ENCODE data around the gene DNPEP.

GRCh38 chr2:219384083-219384713, 3.5 kb downstream of the DNPEP start:
- TF ChIP-seq ZNF660 (tag by site-specific recombination; IDR thresholded peaks at IDR 0.05) (no peak), CTCF (tag by site-specific recombination; IDR thresholded peaks at IDR 0.05) (no peak), ZNF621 (tag by site-specific recombination; IDR thresholded peaks at IDR 0.05) (no peak), ZNF324 (tag by site-specific recombination; IDR thresholded peaks at IDR 0.05) (no peak), ZSCAN16 (tag by site-specific recombination; IDR thresholded peaks at IDR 0.05) (no peak), ZNF266 (tag by site-specific recombination; IDR thresholded peaks at IDR 0.05; ENCODE audit: low read depth) (no peak), GLIS1 (tag by site-specific recombination; IDR thresholded peaks at IDR 0.05) (no peak), MYNN (tag by site-specific recombination; IDR thresholded peaks at IDR 0.05; ENCODE audit: borderline replicate concordance) (no peak), KLF1 (tag by site-specific recombination; IDR thresholded peaks at IDR 0.05) (no peak), OVOL3 (tag by site-specific recombination; IDR thresholded peaks at IDR 0.05) (no peak)
